NCI-H1048 (cell line): ENCODE measurements around the gene ZNF878.

Experiments used
- DNase-seq: peaks from one replicate; lab custom pipeline; 2025; lab: John Stamatoyannopoulos, UW

ZNF878 gene

GRCh38 chr19:12034620-12035019 is 18.1 kb downstream of the ZNF878 start:
- DNase-seq = no peak

DNA sequence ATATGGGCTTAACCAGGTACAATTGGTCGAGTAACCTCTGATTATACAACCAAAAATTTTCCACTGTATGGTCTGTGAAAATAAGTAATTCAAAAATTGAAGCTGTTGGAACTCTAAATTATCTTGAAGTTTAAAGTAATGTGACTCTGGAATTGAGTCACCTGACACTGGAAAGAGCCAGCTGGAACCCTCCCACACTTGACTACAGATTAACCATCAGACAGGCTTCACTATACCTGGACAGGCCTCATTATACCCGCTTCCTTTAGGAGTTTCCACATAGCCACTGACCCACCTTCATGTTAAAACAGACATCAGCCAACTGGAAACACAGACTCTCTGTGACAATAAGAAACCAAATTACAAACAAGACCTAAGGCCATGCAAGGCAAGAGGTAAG is 18.6 kb downstream of the ZNF878 start:
- no peak for DNase-seq

DNA sequence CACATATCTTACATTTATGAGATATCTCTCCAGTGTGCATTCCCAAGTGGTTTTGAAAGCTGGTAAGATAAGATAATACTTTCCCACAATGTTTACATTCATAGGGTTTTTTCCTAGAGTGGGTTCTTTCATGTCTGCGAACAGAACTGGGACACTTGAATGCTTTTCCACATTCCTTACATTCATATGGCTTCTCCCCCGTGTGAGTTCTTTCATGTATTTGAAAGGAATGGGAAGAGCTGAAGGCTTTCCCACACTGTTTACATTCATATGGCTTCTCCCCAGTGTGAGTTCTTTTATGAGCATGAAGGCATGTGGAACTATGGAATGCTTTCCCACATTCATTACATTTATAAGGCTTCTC is 37.0 kb downstream of the ZNF878 start:
- DNase-seq = no peak

DNA sequence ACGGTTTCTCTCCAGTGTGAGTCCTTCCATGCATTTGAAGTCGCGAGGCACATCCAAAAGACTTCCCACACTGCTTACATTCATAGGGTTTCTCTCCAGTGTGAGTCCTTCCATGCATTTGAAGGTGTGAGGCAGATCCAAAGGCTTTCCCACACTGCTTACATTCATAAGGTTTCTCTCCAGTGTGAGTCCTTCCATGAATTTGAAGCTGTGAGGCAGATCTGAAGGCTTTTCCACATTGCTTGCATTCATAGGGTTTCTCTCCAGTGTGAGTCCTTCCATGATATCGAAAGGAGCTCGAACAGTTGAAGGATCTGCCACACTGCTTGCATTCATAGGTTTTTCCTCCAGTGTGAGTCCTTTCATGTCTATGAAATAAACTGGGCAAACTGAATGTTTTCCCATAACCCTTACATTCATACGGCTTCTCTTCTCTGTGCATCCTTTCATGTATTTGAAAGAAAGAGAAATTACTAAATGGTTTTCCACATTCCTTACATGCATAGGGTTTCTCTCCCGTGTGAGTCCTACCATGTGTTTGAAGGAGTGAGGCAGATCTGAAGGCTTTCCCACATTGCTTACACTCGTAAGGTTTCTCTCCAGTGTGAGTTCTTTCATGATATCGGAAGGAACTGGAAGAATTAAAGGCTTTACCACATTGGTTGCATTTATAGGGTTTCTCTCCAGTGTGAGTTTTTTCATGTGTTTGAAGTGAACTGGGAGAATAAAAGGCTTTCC is 37.6 kb downstream of the ZNF878 start:
- DNase-seq = no peak

GRCh38 chr19:12000152-12000981 is 52.4 kb downstream of the ZNF878 start:
- DNase-seq = no peak

DNA sequence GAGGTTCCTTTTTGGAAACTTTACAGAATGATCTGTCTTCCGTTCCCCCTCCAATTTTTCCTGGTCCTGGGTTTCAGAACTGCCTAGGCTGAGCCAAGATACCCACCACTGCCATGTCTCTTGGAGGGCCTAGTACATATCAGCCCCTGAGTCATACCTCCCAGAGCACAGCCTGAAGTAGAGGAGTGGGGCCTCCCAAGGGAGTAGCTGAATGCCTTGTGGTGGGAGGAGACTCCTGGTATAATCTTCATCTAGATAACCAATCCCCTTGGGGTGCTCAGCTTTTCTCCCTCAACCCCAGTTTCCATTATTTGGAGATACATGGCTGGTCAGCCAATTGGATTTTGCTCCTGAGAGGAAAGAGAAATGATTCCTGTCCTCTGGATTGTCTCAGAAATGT is 57.6 kb downstream of the ZNF878 start:
- no peak for DNase-seq
